Astrocyte (in vitro differentiated cells and primary cell): ENCODE data around the gene COA1. TPM values are rescaled to one million over a fixed set of nuclear protein-coding genes. Genes with fewer than 3 reads are reported as not detected.
A peak's percentile ranks its signal among the peaks of the same experiment; 100 is the strongest.

Experiments used
- DNase-seq: peaks from one replicate; pipeline ENCODE4 v3.0.0-alpha.2; 2010; ENCODE audit warnings: low read depth
- FAIRE-seq: peaks from 2 replicates; lab custom pipeline; 2011; peaks lifted over from hg19 to GRCh38; lab: Jason Lieb, UNC
- H2AFZ ChIP-seq: 2 replicates; pipeline ENCODE4 v1.6.0; 2012; ENCODE audit warnings: low read depth, low read length, inconsistent platforms
- H3K27ac ChIP-seq: 2 replicates; pipeline ENCODE4 v1.5.1; 2011; ENCODE audit warnings: low read depth, low read length, inconsistent platforms
- H3K27me3 ChIP-seq: 2 replicates; pipeline ENCODE4 v1.6.0; 2011; ENCODE audit warnings: low read length, inconsistent platforms; ENCODE audit not compliant: insufficient read depth
- H3K36me3 ChIP-seq: 2 replicates; pipeline ENCODE4 v1.5.1; 2011; ENCODE audit warnings: low read length, inconsistent platforms; ENCODE audit not compliant: insufficient read depth
- H3K4me1 ChIP-seq: 2 replicates; pipeline ENCODE4 v1.5.1; 2011; ENCODE audit warnings: low read length, inconsistent platforms; ENCODE audit not compliant: insufficient read depth
- H3K4me2 ChIP-seq: 2 replicates; pipeline ENCODE4 v1.6.0; 2012; ENCODE audit warnings: low read length, inconsistent platforms
- H3K4me3 ChIP-seq: 2 replicates; pipeline ENCODE4 v1.5.1; 2011; ENCODE audit warnings: low read depth, mild to moderate bottlenecking, low read length, inconsistent platforms; ENCODE audit not compliant: insufficient read depth
- H3K79me2 ChIP-seq: 2 replicates; pipeline ENCODE4 v1.6.0; 2012; ENCODE audit warnings: mild to moderate bottlenecking, low read length, inconsistent platforms; ENCODE audit not compliant: insufficient read depth
- H3K9ac ChIP-seq: 2 replicates; pipeline ENCODE4 v1.6.0; 2012; ENCODE audit warnings: mild to moderate bottlenecking, low read length, inconsistent platforms
- H3K9me3 ChIP-seq: 2 replicates; pipeline ENCODE4 v1.5.1; 2012; ENCODE audit warnings: low read depth, mild to moderate bottlenecking, low read length, inconsistent platforms; ENCODE audit not compliant: insufficient read depth
- H4K20me1 ChIP-seq: 2 replicates; pipeline ENCODE4 v1.6.0; 2012; ENCODE audit warnings: low read length, inconsistent platforms; ENCODE audit not compliant: insufficient read depth
- H3K27ac Mint-ChIP-seq: one replicate; pipeline ENCODE4 v1.8.0; 2021; ENCODE audit warnings: mild to moderate bottlenecking, mixed read lengths; ENCODE audit not compliant: unreplicated experiment
- H3K27me3 Mint-ChIP-seq: one replicate; pipeline ENCODE4 v1.8.0; 2021; ENCODE audit warnings: low read depth, mixed read lengths; ENCODE audit not compliant: unreplicated experiment
- H3K36me3 Mint-ChIP-seq: one replicate; pipeline ENCODE4 v1.8.0; 2021; ENCODE audit warnings: low read depth, mixed read lengths; ENCODE audit not compliant: unreplicated experiment
- H3K4me1 Mint-ChIP-seq: one replicate; pipeline ENCODE4 v1.8.0; 2021; ENCODE audit warnings: low read depth, mixed read lengths; ENCODE audit not compliant: unreplicated experiment
- H3K4me3 Mint-ChIP-seq: one replicate; pipeline ENCODE4 v1.8.0; 2021; ENCODE audit warnings: mild to moderate bottlenecking, moderate library complexity, mixed read lengths; ENCODE audit not compliant: unreplicated experiment
- H3K9me3 Mint-ChIP-seq: one replicate; pipeline ENCODE4 v1.8.0; 2021; ENCODE audit warnings: mild to moderate bottlenecking, mixed read lengths; ENCODE audit not compliant: unreplicated experiment
- CTCF ChIP-seq: IDR thresholded peaks from 2 replicates; pipeline ENCODE4 v1.5.1; 2011; ENCODE audit warnings: low read depth, mild to moderate bottlenecking, inconsistent platforms, low read length, moderate library complexity; ENCODE audit not compliant: insufficient read depth
- EZH2 ChIP-seq: IDR thresholded peaks from 2 replicates; pipeline ENCODE4 v1.6.1; 2012; ENCODE audit warnings: mild to moderate bottlenecking, low read length, inconsistent platforms; ENCODE audit not compliant: insufficient read depth
- total RNA-seq: library from RNA; stranded (reverse); gene quantifications from 2 replicates; pipeline ENCODE4 v1.2.1, GENCODE V29; 2021

The COA1 gene
- total RNA-seq, 1 donor from 2014 or later, result 47.0 TPM

GRCh38 chr7:43664681-43665080, 64.6 kb downstream of the COA1 start:
- Histone ChIP-seq H3K9me3 (no peaks in the 10 kb centered on the region), H3K4me1 (peaks cover 9% of the 10 kb centered on the region), H3K4me2 (no peak overlapping the region), H3K27me3 (no peaks in the 10 kb centered on the region), H3K27ac (no peak overlapping the region), H2AFZ (no peak overlapping the region), H3K4me3 (no peak overlapping the region), H3K36me3 (no peaks in the 10 kb centered on the region), H4K20me1 (no peaks in the 10 kb centered on the region), H3K79me2 (peaks cover 73% of the 10 kb centered on the region), H3K9ac (no peak overlapping the region)
- no peak for DNase-seq
- Mint-ChIP-seq H3K4me1 (peaks cover 11% of the 10 kb centered on the region), H3K36me3 (peaks cover 2% of the 10 kb centered on the region), H3K27me3 (no peaks in the 10 kb centered on the region), H3K27ac (no peak overlapping the region), H3K9me3 (peaks cover 5% of the 10 kb centered on the region), H3K4me3 (no peak overlapping the region)
- no peak for FAIRE-seq
- no peak for TF ChIP-seq CTCF
- no peak for TF ChIP-seq EZH2

GRCh38 chr7:43660141-43660540, 69.2 kb downstream of the COA1 start:
- H3K9ac ChIP-seq, result peak overlapping the region; percentile 28
- no peak overlapping the region for H3K4me3 Mint-ChIP-seq
- DNase-seq (no peak), FAIRE-seq (no peak)
- no peaks in the 10 kb centered on the region for H4K20me1 ChIP-seq
- H3K79me2 ChIP-seq, result peaks cover 52% of the 10 kb centered on the region
- H3K36me3 Mint-ChIP-seq, result peaks cover 2% of the 10 kb centered on the region
- peaks cover 16% of the 10 kb centered on the region for H3K4me1 ChIP-seq
- peaks cover 17% of the 10 kb centered on the region for H3K4me1 Mint-ChIP-seq
- no peak for TF ChIP-seq CTCF
- TF ChIP-seq EZH2, result no peak
- no peaks in the 10 kb centered on the region for H3K9me3 ChIP-seq
- H3K27me3 Mint-ChIP-seq, result no peaks in the 10 kb centered on the region
- H3K27ac Mint-ChIP-seq, result no peak overlapping the region
- no peaks in the 10 kb centered on the region for H3K36me3 ChIP-seq
- H3K9me3 Mint-ChIP-seq, result no peaks in the 10 kb centered on the region
- no peaks in the 10 kb centered on the region for H3K27me3 ChIP-seq
- no peak overlapping the region for H2AFZ ChIP-seq
- H3K27ac ChIP-seq, result peak overlapping the region; percentile 88
- no peak overlapping the region for H3K4me3 ChIP-seq
- H3K4me2 ChIP-seq, result peak overlapping the region; percentile 77

- Histone ChIP-seq H3K27me3 (no peaks in the 10 kb centered on the region), H3K36me3 (no peaks in the 10 kb centered on the region), H3K4me1 (peaks cover 16% of the 10 kb centered on the region), H3K4me3 (no peak overlapping the region), H3K4me2 (peak overlapping the region; percentile 77), H3K9me3 (no peaks in the 10 kb centered on the region), H3K9ac (peak overlapping the region; percentile 28), H3K27ac (peak overlapping the region; percentile 88), H3K79me2 (peaks cover 51% of the 10 kb centered on the region), H2AFZ (no peak overlapping the region), H4K20me1 (no peaks in the 10 kb centered on the region)
- no peaks in the 10 kb centered on the region for H3K9me3 Mint-ChIP-seq
- no peaks in the 10 kb centered on the region for H3K27me3 Mint-ChIP-seq
- no peak for TF ChIP-seq CTCF
- TF ChIP-seq EZH2, result no peak
- H3K27ac Mint-ChIP-seq, result peak overlapping the region; percentile 62
- H3K36me3 Mint-ChIP-seq, result peaks cover 2% of the 10 kb centered on the region
- FAIRE-seq (no peak), DNase-seq (no peak)
- no peak overlapping the region for H3K4me3 Mint-ChIP-seq
- H3K4me1 Mint-ChIP-seq, result peaks cover 17% of the 10 kb centered on the region
Measured at GRCh38 chr7:43659549-43659896, 69.8 kb downstream of the COA1 start.
